H1 (cell line): ENCODE measurements around the gene DMC1. TPM values are rescaled to one million over a fixed set of nuclear protein-coding genes. Genes with fewer than 3 reads are reported as not detected.

Experiments used
- CTCF ChIA-PET: fragments of 300-600 bp; sonication (Branson Sonifier 250); formaldehyde crosslinking; loops from one replicate; lab custom pipeline; 2021; ENCODE audit not compliant: partially characterized antibody; lab: Charles Lee
- POLR2A ChIA-PET: fragments of 300-600 bp; sonication (Branson Sonifier 250); formaldehyde crosslinking; loops from one replicate; lab custom pipeline; 2021; ENCODE audit warnings: inconsistent platforms; ENCODE audit not compliant: partially characterized antibody; lab: Charles Lee
- DNase-seq, 2 experiments: peaks; one replicate each; pipeline versions ENCODE4 v3.0.0 to v3.0.0-alpha.2; 2010 to 2022; ENCODE audit warnings: low spot score in 2 of 2, low read depth in 1 of 2, mixed read lengths in 1 of 2
- FAIRE-seq: peaks from 2 replicates; lab custom pipeline; 2011; peaks lifted over from hg19 to GRCh38; lab: Jason Lieb, UNC
- H2AFZ ChIP-seq: 2 replicates; pipeline ENCODE4 v1.8.1; 2012; ENCODE audit warnings: low read length, inconsistent platforms
- H2AK5ac ChIP-seq: 2 replicates; pipeline ENCODE4 v1.6.1; 2013; ENCODE audit warnings: low read depth, low read length
- H2BK120ac ChIP-seq: replicated peaks from 2 replicates; pipeline ENCODE3; 2013; ENCODE audit warnings: low read depth, low read length, inconsistent platforms
- H2BK12ac ChIP-seq: 2 replicates; pipeline ENCODE4 v1.6.1; 2013; ENCODE audit warnings: low read depth, low read length
- H2BK15ac ChIP-seq: 2 replicates; pipeline ENCODE4 v1.6.1; 2013; ENCODE audit warnings: low read length
- H2BK20ac ChIP-seq: 2 replicates; pipeline ENCODE4 v1.6.1; 2013; ENCODE audit warnings: low read length
- H2BK5ac ChIP-seq: 2 replicates; pipeline ENCODE4 v1.6.1; 2013; ENCODE audit warnings: low read depth, low read length
- H3K14ac ChIP-seq: 2 replicates; pipeline ENCODE4 v1.6.1; 2013; ENCODE audit warnings: inconsistent platforms; ENCODE audit not compliant: insufficient read length
- H3K18ac ChIP-seq: 2 replicates; pipeline ENCODE4 v1.6.1; 2013; ENCODE audit warnings: low read length; ENCODE audit errors: extremely low read depth
- H3K23ac ChIP-seq: 2 replicates; pipeline ENCODE4 v1.6.1; 2013; ENCODE audit warnings: inconsistent platforms; ENCODE audit not compliant: insufficient read length
- H3K23me2 ChIP-seq: 2 replicates; pipeline ENCODE4 v1.6.1; 2013; ENCODE audit warnings: low read depth, low read length
- H3K27ac ChIP-seq: 2 replicates; pipeline ENCODE4 v1.6.1; 2011; ENCODE audit warnings: low read depth, low read length, inconsistent platforms
- H3K27me3 ChIP-seq, 4 experiments: replicated peaks in 1 of 4; 1 replicate in 1 of 4; 2 replicates in 3 of 4; pipeline versions ENCODE4 v1.6.1 to v1.8.1; 2011 to 2013; ENCODE audit warnings: low read length in 3 of 4, mild to moderate bottlenecking in 3 of 4, inconsistent platforms in 2 of 4, mixed read lengths in 2 of 4, moderate library complexity in 1 of 4; ENCODE audit not compliant: control insufficient read depth in 3 of 4, insufficient read depth in 3 of 4; ENCODE audit errors: extremely low read depth in 1 of 4
- H3K36me3 ChIP-seq, 4 experiments: 2 replicates each; pipeline versions ENCODE4 v1.6.1 to v1.8.1; 2011 to 2013; ENCODE audit warnings: mild to moderate bottlenecking in 4 of 4, low read length in 3 of 4, moderate library complexity in 2 of 4, control low read depth in 1 of 4, inconsistent platforms in 1 of 4; ENCODE audit not compliant: insufficient read depth in 4 of 4, control insufficient read depth in 2 of 4
- H3K4ac ChIP-seq: replicated peaks from 2 replicates; pipeline ENCODE3; 2013; ENCODE audit warnings: low read length, low read depth, mixed read lengths, inconsistent platforms; ENCODE audit not compliant: insufficient read length
- H3K4me1 ChIP-seq, 4 experiments: replicated peaks in 1 of 4; 1 replicate in 1 of 4; 2 replicates in 3 of 4; pipeline versions ENCODE4 v1.6.1 to v1.8.1; 2011 to 2013; ENCODE audit warnings: low read length in 3 of 4, inconsistent platforms in 2 of 4, mixed read lengths in 1 of 4; ENCODE audit not compliant: insufficient read depth in 4 of 4, control insufficient read depth in 3 of 4
- H3K4me2 ChIP-seq, 2 experiments: 2 replicates each; pipeline versions ENCODE4 v1.6.1 to v1.8.1; 2011 to 2013; ENCODE audit warnings: low read depth in 2 of 2, low read length in 2 of 2, control low read depth in 1 of 2, inconsistent platforms in 1 of 2, mild to moderate bottlenecking in 1 of 2; ENCODE audit not compliant: insufficient read depth in 1 of 2
- H3K4me3 ChIP-seq, 4 experiments: fragments of 200-600, 300-600 bp in 1 of 4; sonication (generic), shearing (Covaris generic), sonication (Bioruptor Twin) in 1 of 4; 2 replicates each; pipeline versions ENCODE4 v1.5.1 to v1.8.1; 2011 to 2016; ENCODE audit warnings: low read length in 4 of 4, low read depth in 3 of 4, control low read depth in 2 of 4, inconsistent platforms in 2 of 4, mild to moderate bottlenecking in 2 of 4, mixed read lengths in 1 of 4, moderate library complexity in 1 of 4; ENCODE audit not compliant: insufficient read depth in 2 of 4; ENCODE audit errors: extremely low read depth in 1 of 4
- H3K56ac ChIP-seq: replicated peaks from 2 replicates; pipeline ENCODE3; 2013; ENCODE audit warnings: low read depth, mild to moderate bottlenecking, mixed read lengths, low read length, inconsistent platforms; ENCODE audit not compliant: insufficient read length
- H3K79me1 ChIP-seq: 2 replicates; pipeline ENCODE4 v1.6.1; 2013; ENCODE audit warnings: low read depth, low read length, control low read depth
- H3K79me2 ChIP-seq, 2 experiments: 2 replicates each; pipeline versions ENCODE4 v1.6.1 to v1.8.1; 2012 to 2013; ENCODE audit warnings: low read length in 2 of 2, mild to moderate bottlenecking in 2 of 2, inconsistent platforms in 1 of 2; ENCODE audit not compliant: insufficient read depth in 2 of 2, control insufficient read depth in 1 of 2
- H3K9ac ChIP-seq, 4 experiments: replicated peaks in 1 of 4; 1 replicate in 1 of 4; 2 replicates in 3 of 4; pipeline versions ENCODE4 v1.6.1 to v1.8.1; 2011 to 2013; ENCODE audit warnings: low read depth in 3 of 4, low read length in 3 of 4, control low read depth in 2 of 4, mild to moderate bottlenecking in 2 of 4, moderate library complexity in 2 of 4, inconsistent platforms in 1 of 4; ENCODE audit errors: extremely low read depth in 1 of 4
- H3K9me3 ChIP-seq, 2 experiments: 2 replicates each; pipeline versions ENCODE4 v1.6.1 to v1.8.1; 2012 to 2013; ENCODE audit warnings: mild to moderate bottlenecking in 2 of 2, moderate library complexity in 2 of 2, control low read depth in 1 of 2, inconsistent platforms in 1 of 2, low read depth in 1 of 2, low read length in 1 of 2, mixed read lengths in 1 of 2; ENCODE audit not compliant: insufficient read depth in 2 of 2
- H4K20me1 ChIP-seq, 2 experiments: replicated peaks in 1 of 2; 2 replicates each; pipeline versions ENCODE3 to v1.8.1; 2011 to 2013; ENCODE audit warnings: inconsistent platforms in 2 of 2, low read length in 2 of 2, mild to moderate bottlenecking in 1 of 2; ENCODE audit not compliant: insufficient read depth in 2 of 2, control insufficient read depth in 1 of 2
- H4K5ac ChIP-seq: 2 replicates; pipeline ENCODE4 v1.6.1; 2013; ENCODE audit warnings: low read length, low read depth, mixed read lengths, inconsistent platforms; ENCODE audit not compliant: insufficient read length
- H4K8ac ChIP-seq: 2 replicates; pipeline ENCODE4 v1.8.0; 2013; ENCODE audit warnings: mild to moderate bottlenecking, moderate library complexity, low read length, inconsistent platforms; ENCODE audit not compliant: insufficient read depth; ENCODE audit errors: extremely low read depth
- H4K91ac ChIP-seq: replicated peaks from 2 replicates; pipeline ENCODE3; 2013; ENCODE audit warnings: low read length, mixed read lengths, inconsistent platforms; ENCODE audit not compliant: insufficient read length
- CBX8 ChIP-seq: fragments of 300-800, 300-1000 bp; sonication (generic); IDR thresholded peaks from 2 replicates; pipeline ENCODE4 v1.7.1; 2016; ENCODE audit warnings: low read depth, low read length, borderline replicate concordance
- RFX5 ChIP-seq: IDR thresholded peaks from 2 replicates; pipeline ENCODE4 v1.6.1; 2011; ENCODE audit warnings: low read depth, low read length, improper control_type of control experiment, borderline replicate concordance
- WGBS, 2 experiments: shearing (Covaris generic) in 1 of 2; methylation state at CpG; one replicate each; pipeline versions ENCODE4 v1.1.6 to v1.1.7; 2013 to 2015; ENCODE audit warnings: low lambda C conversion rate in 2 of 2, mixed read lengths in 2 of 2, inconsistent platforms in 1 of 2, low coverage in 1 of 2, missing lambda C conversion rate in 1 of 2; ENCODE audit not compliant: insufficient replicate concordance in 2 of 2, insufficient coverage in 1 of 2, insufficient read length in 1 of 2; ENCODE audit errors: extremely low coverage in 1 of 2, missing lambda C conversion rate in 1 of 2; 5-methylcytosine and 5-hydroxymethylcytosine counted together
- polyA plus RNA-seq, 7 experiments: library from polyadenylated mRNA; depleted of rRNA in 3 of 7; stranded (reverse) in 5 of 7; unstranded in 2 of 7; fragments of >200 nt in 5 of 7; fragments of 200-250 nt in 2 of 7; gene quantifications; 1 replicate in 5 of 7; 2 replicates in 1 of 7; 4 replicates in 1 of 7; pipeline versions ENCODE4 v1.2.1 to v1.2.3, GENCODE V29; 2011 to 2013; ENCODE audit warnings: missing spikeins in 2 of 7, mixed read lengths in 2 of 7
- total RNA-seq: library from RNA; stranded (reverse); fragmentation: NEBNext Ultra II Directional; extraction: Animal tissue kit (Norgen Biotek cat#: 25700); gene quantifications from 2 replicates; pipeline ENCODE4 v1.2.1, GENCODE V29; 2021

DMC1 gene
- total and polyA plus RNA-seq, 2 of the 8 experiments (the other 6 are each of a cell fraction or from before 2014, with no cell fraction given) = 3.8 to 7.2 TPM

- Histone ChIP-seq H2BK15ac (no peak overlapping the region), H3K4ac (no peak overlapping the region), H3K4me2 (no peak overlapping the region), H3K36me3 (peaks cover 0 to 3% (median 0%) of the 10 kb centered on the region in 4 experiments; a peak in 1 of 8 replicates), H4K91ac (no peak overlapping the region), H3K79me1 (no peaks in the 10 kb centered on the region), H2BK20ac (no peak overlapping the region), H3K14ac (no peak overlapping the region), H3K4me3 (no peak overlapping the region), H3K9ac (no peak overlapping the region), H3K56ac (no peak overlapping the region), H2BK12ac (no peak overlapping the region), H2BK120ac (no peak overlapping the region), H3K9me3 (no peaks in the 10 kb centered on the region), H3K23me2 (no peaks in the 10 kb centered on the region; the same call in 1 of the 2 replicates), H2AK5ac (no peak overlapping the region), H3K79me2 (no peaks in the 10 kb centered on the region), H3K4me1 (no peaks in the 10 kb centered on the region), H4K8ac (no peak overlapping the region), H3K27ac (no peak overlapping the region), H3K23ac (no peak overlapping the region), H2BK5ac (no peak overlapping the region; the same call in 1 of the 2 replicates), H3K18ac (no peak overlapping the region), H4K5ac (no peak overlapping the region), H3K27me3 (no peaks in the 10 kb centered on the region), H4K20me1 (peaks cover 0 to 1% of the 10 kb centered on the region in 2 experiments), H2AFZ (no peak overlapping the region)
- ChIA-PET CTCF (no interaction called here), POLR2A (no interaction called here)
- FAIRE-seq = no peak
- no peak for TF ChIP-seq CBX8
- TF ChIP-seq RFX5 = no peak
- WGBS, 2 experiments = 96% methylated on average over 3 of the region's 3 CpGs; no CpG with 5 or more reads in 1 of the 2 experiments
- DNase-seq = no peak
These were observed 37.7 kb upstream of the DMC1 start for GRCh38 chr22:38607680-38608079.
